Activated naive CD8-positive, alpha-beta T cell treated with anti-CD3 and anti-CD28 coated beads for 36 hours (primary cell): ENCODE measurements around the gene LAMTOR2. TPM values are rescaled to one million over a fixed set of nuclear protein-coding genes. Genes with fewer than 3 reads are reported as not detected.

ENCODE experiments used
- DNase-seq: peaks from one replicate; pipeline ENCODE4 v3.0.0; 2021
- H3K27ac Mint-ChIP-seq: one replicate; pipeline ENCODE4 v1.8.0; 2022; ENCODE audit warnings: mild to moderate bottlenecking, moderate library complexity, mixed read lengths
- H3K27me3 Mint-ChIP-seq: one replicate; pipeline ENCODE4 v1.8.0; 2022; ENCODE audit warnings: mild to moderate bottlenecking, mixed read lengths
- H3K36me3 Mint-ChIP-seq: one replicate; pipeline ENCODE4 v1.8.0; 2021; ENCODE audit warnings: mild to moderate bottlenecking, mixed read lengths
- H3K4me1 Mint-ChIP-seq: one replicate; pipeline ENCODE4 v1.8.0; 2021; ENCODE audit warnings: mixed read lengths
- H3K4me3 Mint-ChIP-seq: one replicate; pipeline ENCODE4 v1.8.0; 2022; ENCODE audit warnings: mild to moderate bottlenecking, moderate library complexity, mixed read lengths
- H3K9me3 Mint-ChIP-seq: one replicate; pipeline ENCODE4 v1.8.0; 2022; ENCODE audit warnings: mixed read lengths
- total RNA-seq, 2 experiments: library from RNA; stranded (reverse); gene quantifications; one replicate each; pipeline ENCODE4 v1.2.3, GENCODE V29; 2021

The LAMTOR2 gene
- total RNA-seq, 2 experiments from 2014 or later, result 45.9 to 49.1 TPM

DNA sequence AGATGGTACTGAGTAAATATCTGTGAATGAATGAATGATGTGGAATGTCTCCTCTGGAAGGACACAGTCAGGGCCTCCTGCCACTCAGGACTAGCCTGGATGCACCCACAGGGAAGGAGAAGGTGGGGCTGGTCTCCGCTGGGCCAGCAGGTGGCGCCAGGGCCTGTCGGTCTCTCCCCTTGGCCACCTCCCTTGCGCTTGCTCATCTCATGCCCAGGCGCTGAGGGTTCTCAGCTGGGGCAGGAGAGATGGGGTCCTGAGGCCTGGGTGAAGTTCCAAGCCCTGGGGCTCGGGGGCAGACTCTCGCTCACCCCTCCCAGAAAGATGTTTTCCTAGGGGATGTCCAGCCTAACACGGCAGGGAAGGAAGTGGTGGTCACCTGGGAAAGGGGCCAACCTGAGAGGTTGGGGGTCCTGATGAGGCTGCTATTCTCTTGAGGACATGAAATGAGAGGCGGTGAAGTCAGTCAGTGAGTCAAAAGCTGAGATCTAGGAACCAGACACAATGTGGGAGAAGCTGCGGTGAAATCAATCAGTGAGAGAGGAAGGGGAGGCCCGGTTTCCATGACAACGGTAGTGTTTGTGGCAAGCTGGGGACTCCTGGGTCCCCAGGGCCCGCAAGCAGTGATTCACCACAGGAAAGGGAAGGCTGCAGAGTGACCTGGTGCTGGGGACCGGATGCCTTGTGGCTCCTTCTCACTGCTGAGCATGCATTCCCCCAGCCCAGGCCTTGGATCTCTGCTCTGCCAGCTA is 42.2 kb downstream of the LAMTOR2 start:
- H3K4me1 Mint-ChIP-seq, result peaks cover 51% of the 10 kb centered on the region
- peaks cover 29% of the 10 kb centered on the region for H3K27me3 Mint-ChIP-seq
- H3K36me3 Mint-ChIP-seq, result no peaks in the 10 kb centered on the region
- H3K4me3 Mint-ChIP-seq, result peak overlapping the region; percentile 11
- H3K27ac Mint-ChIP-seq, result peak overlapping the region; percentile 94
- no peaks in the 10 kb centered on the region for H3K9me3 Mint-ChIP-seq
- DNase-seq, result peak; percentile 91

DNA sequence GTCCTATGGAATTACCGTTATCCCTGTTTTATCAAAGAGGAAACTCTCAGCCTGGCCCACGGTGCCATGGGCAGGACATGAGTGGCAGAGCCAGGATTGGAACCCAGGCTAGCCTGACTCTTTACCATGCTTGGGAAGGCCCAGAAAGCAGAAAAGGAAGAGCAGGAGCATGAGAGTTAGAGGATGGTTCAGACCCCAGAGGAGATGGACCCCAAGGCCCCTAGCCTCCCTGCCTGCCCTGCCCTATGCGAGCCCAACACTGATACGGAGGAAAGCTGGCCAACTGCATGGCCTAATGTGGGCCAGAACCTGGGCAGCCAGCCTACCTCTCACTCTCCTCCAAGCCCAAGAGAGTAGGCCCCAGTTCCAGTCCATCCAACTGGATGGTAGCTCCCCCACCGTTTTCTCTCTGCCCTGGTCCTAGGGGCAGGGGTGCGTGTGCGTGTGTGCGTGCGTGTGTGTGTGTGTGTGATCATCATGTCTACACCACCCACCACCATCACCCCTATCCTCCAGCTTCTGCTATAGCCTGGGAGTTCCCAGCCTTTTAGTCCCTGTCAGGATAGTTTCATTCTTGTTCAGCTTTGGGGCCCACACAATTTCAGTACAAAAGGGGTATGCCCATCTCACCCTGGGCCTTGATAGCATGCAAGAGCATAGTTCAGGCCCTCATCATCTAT is 43.1 kb downstream of the LAMTOR2 start:
- H3K4me3 Mint-ChIP-seq, result peak overlapping the region; percentile 11
- peaks cover 53% of the 10 kb centered on the region for H3K4me1 Mint-ChIP-seq
- no peaks in the 10 kb centered on the region for H3K9me3 Mint-ChIP-seq
- DNase-seq, result peak; percentile 72
- H3K36me3 Mint-ChIP-seq, result no peaks in the 10 kb centered on the region
- H3K27me3 Mint-ChIP-seq, result peaks cover 27% of the 10 kb centered on the region
- peak overlapping the region; percentile 94 for H3K27ac Mint-ChIP-seq

DNA sequence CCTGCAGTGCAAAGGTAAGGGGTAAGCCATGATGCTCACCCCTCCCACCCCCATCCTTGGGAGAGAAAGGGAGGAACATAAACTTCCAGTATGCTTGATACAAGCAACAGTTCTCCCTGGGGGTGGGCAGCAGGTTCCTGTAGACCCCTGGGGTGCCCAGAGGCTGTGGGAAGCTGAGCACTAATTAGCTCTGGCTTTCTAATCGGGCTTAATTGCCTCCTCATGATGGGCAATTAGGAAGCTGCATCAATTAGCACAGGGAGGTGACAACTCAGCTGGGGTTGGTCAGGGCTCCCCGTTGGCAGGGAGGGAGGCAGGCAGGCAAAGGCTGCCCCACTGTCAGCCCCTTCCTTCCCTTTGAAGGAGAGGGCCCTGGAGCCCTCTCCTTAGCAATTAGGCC is 44.2 kb downstream of the LAMTOR2 start:
- H3K27me3 Mint-ChIP-seq, result peaks cover 24% of the 10 kb centered on the region
- peaks cover 64% of the 10 kb centered on the region for H3K4me1 Mint-ChIP-seq
- no peak overlapping the region for H3K27ac Mint-ChIP-seq
- no peaks in the 10 kb centered on the region for H3K36me3 Mint-ChIP-seq
- DNase-seq, result no peak
- H3K9me3 Mint-ChIP-seq, result no peaks in the 10 kb centered on the region
- no peak overlapping the region for H3K4me3 Mint-ChIP-seq

DNA sequence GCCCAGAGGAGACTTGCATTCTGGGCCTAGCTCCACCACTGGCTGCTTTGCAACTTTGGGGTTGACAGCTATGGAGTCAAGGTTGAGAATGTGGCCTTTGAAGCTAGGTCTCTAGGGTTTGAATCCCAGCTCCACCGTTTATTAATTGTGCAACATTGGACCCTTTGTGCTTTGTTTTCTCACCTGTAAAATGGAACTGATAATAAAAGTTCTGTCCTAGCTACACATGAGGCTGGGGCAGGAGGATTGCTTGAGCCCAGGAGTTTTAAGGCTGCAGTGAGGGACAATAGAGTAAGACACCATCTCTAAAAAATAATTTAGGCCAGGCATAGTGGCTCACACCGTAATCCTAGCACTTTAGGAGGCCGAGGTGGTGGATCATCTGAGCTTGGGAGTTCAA is 44.7 kb downstream of the LAMTOR2 start:
- no peak overlapping the region for H3K4me3 Mint-ChIP-seq
- peaks cover 69% of the 10 kb centered on the region for H3K4me1 Mint-ChIP-seq
- H3K27me3 Mint-ChIP-seq, result peaks cover 22% of the 10 kb centered on the region
- H3K36me3 Mint-ChIP-seq, result no peaks in the 10 kb centered on the region
- no peak for DNase-seq
- no peak overlapping the region for H3K27ac Mint-ChIP-seq
- no peaks in the 10 kb centered on the region for H3K9me3 Mint-ChIP-seq

DNA sequence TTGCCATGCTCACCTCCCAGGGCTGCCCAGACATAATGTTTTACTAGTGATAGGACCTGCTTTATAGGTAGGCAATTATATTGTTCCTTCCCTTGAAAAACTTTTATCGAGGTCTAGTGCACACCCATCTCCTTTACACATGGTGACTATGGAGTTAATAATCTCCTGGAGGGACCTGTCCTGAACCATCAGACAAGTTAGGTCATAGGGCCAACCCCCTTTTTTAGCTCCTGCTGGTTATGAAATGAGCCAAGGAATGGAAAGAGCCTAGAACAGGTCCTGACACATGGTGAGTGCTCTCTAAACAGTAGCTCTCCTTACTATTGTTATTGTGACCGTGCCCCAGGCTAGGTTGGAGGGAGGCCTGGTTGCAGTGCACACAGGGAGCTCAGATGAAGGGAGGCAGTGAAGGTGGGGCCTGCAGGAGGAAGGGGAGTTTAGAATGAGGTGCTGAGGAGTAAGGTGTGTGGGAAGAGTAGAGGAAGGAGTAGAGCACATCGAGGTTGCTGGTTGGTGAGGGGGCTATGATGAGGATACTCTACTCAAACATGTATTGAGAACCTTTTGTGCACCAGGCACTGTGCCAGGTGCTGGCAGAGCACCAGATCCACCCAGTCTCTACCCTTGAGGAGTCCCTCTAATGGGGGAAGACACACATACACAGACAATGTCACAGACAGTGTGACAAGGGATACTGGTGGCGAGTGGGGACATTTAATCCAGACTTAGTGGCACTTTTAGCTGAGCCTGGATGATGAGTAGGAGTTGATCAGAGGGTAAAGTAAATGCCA is 45.8 kb downstream of the LAMTOR2 start:
- H3K36me3 Mint-ChIP-seq, result no peaks in the 10 kb centered on the region
- no peaks in the 10 kb centered on the region for H3K9me3 Mint-ChIP-seq
- H3K4me3 Mint-ChIP-seq, result no peak overlapping the region
- no peak for DNase-seq
- no peak overlapping the region for H3K27ac Mint-ChIP-seq
- peaks cover 25% of the 10 kb centered on the region for H3K27me3 Mint-ChIP-seq
- H3K4me1 Mint-ChIP-seq, result peaks cover 73% of the 10 kb centered on the region

DNA sequence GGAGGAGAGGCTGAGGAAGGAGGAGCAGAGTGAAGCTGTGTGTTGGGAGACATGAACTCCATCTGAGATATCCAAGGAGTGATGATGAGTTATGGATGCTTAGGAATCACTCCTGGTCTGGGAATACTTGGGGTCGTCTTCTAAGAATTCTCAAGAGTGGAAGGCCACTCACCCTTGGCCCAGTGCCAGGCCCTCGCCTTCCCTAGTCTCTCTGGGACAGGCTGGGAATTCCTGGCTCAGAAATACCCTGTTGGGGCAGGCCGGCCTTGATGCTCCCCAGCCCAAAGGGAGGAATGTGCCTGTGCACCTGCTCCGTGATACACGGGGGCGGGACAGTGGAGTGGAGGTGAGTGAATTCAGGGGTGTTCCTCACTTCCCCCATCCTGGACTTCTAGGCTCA is 47.3 kb downstream of the LAMTOR2 start:
- no peaks in the 10 kb centered on the region for H3K9me3 Mint-ChIP-seq
- peak overlapping the region; percentile 59 for H3K27ac Mint-ChIP-seq
- H3K4me1 Mint-ChIP-seq, result peaks cover 71% of the 10 kb centered on the region
- H3K4me3 Mint-ChIP-seq, result no peak overlapping the region
- H3K36me3 Mint-ChIP-seq, result no peaks in the 10 kb centered on the region
- no peak for DNase-seq
- H3K27me3 Mint-ChIP-seq, result peaks cover 21% of the 10 kb centered on the region

DNA sequence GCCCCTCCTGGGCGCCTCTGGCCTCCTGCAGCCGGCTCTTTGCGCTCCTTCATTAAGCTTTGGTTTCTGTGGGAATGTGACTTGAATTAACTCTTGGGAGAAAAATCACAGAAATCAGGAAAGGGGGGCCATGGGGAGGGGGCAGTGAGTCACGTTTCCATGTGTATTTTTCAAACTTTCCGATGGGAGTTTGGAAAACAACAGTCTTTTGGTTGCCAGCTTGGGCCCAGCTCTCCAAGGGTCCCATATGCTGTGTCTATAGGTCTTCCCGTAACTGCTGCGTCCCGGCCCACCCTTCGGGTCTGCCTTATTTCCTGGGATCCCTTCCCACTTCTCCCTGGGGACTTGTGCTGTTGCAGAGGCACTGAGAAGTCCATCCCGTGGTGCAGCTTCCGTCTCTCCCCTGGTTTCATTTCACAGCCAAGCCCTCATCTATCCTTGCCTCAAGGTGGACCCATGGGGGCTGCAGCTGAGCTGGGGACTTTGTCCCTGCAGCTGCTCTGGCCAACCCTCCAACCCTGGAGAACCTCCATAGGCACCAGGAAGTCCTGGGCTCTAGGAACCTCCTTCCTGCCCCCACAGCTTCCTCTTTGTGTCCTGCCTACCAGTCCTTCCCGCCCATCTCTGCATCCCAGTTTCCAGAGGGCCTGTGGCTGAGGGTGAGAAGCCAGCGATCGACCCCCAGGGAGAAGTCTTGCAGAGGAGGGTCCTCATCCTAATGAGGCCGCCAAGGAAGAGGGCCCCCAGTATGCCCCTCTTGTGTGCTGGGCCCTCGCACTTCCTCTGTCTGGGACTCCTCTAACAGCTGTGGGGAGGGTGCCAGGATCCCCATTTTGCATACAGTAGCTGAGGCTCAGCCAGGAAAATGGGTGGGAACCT is 48.3 kb downstream of the LAMTOR2 start:
- H3K27ac Mint-ChIP-seq, result no peak overlapping the region
- no peak overlapping the region for H3K4me3 Mint-ChIP-seq
- no peaks in the 10 kb centered on the region for H3K36me3 Mint-ChIP-seq
- peaks cover 71% of the 10 kb centered on the region for H3K4me1 Mint-ChIP-seq
- no peaks in the 10 kb centered on the region for H3K9me3 Mint-ChIP-seq
- DNase-seq, result no peak
- peaks cover 21% of the 10 kb centered on the region for H3K27me3 Mint-ChIP-seq

DNA sequence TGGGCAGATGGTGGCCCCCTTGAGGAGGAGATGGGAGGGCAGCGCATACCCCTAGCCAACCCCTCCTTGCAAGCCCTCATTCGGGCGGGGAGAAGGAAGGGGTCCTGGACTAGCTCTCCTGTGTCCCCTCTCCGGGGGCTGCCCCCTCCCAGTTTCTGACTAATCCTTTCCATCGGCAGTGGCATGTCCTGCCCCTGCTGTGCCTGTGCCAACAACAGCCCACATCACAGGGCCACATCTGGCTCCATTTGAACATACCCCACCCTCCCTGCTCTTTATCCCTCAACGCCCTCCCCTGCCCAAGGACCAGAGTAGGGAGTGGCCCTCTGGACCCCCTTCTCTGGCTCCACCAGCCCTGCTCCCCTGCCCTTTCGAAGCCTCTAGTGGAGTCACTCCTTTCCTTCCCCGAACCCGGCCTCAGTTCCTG is 49.0 kb downstream of the LAMTOR2 start:
- peak overlapping the region; percentile 85 for H3K27ac Mint-ChIP-seq
- H3K27me3 Mint-ChIP-seq, result peaks cover 21% of the 10 kb centered on the region
- no peak overlapping the region for H3K4me3 Mint-ChIP-seq
- H3K4me1 Mint-ChIP-seq, result peaks cover 71% of the 10 kb centered on the region
- no peaks in the 10 kb centered on the region for H3K9me3 Mint-ChIP-seq
- no peaks in the 10 kb centered on the region for H3K36me3 Mint-ChIP-seq
- peak; percentile 61 for DNase-seq

DNA sequence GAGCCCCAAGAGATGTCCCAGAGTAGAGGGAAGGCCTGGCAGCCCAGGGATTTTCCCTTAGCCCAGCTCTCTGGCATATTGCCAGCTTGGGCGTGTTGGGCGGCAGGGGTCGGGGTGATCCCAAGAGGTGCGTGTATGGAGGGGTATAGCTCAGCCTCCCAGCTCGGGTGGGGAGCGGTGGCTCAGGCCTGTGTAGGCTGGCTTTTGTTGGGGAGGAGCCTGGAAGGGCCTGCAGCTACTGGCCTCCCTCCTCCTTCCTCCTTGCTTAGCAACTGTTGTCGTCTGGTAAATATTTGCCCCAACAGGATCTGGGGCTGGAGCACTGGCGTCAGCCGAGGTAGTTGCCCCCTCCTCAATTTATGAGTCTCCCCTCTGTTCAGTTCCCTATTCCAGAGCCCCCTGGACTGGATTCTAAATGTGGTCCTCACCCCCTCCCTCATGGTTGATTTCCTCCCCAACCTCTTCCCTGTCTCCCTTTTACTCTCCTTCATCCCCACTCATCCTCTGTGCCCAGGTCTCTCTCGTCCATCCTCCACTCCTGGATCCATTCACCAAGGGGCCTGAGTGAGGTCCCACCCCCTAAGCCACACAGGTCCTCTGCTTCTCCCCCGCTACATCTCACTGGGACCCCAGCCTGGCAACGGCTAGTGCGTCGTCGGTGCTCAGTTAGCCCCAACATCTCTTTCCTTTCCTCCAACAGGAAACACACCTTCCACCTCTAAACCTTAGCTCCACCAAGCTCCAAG is 49.7 kb downstream of the LAMTOR2 start:
- Mint-ChIP-seq H3K27ac (peak overlapping the region; percentile 85), H3K36me3 (no peaks in the 10 kb centered on the region), H3K9me3 (no peaks in the 10 kb centered on the region), H3K27me3 (peaks cover 21% of the 10 kb centered on the region), H3K4me1 (peaks cover 73% of the 10 kb centered on the region), H3K4me3 (no peak overlapping the region)
- peak; percentile 50 for DNase-seq

DNA sequence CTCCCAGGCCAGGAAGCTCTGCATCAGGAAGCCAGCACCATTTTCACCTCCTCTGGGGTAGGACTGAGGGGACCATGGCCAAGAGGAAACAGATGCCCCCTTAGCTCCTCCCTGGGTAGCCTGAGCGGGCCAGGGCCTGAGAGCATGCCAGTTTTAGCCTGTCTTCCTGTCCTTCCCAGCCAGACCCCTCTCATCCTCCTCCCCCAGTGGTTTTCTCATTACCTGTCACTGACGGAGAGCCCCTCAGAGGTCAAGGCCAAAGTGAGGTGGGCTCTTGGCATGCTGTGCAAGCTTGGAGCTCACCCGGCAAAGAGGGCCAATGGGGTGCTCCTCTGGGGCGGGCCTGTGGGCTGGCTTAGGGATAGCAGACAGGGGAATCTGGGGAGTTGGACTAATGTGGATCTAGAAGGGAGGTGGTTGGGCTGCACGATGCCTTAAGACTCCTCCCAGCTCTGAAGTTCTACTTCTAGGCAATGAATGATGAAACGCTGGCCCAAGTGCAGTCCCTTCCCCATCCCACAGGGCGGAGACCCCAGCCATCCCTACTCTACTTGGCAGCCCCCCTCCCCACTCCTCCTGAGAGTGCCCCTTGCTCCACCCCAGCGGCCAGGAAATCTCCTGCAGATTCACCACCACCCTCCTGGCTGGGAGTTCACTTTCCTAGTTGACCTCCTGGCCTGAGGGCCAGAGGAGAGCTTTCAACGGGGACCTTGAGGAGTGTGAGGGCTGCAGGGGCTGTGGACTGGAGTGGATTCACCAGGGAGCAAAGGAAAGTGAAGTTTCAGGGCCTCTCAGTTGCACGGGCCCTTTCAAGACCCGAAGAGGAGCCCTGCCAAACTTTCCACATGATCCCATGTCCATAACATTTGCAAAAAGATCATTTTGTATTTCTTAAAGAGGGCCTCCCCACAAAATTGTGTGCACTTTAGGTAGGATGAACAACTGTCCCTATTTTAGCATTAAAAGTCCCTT is 50.6 kb downstream of the LAMTOR2 start:
- peaks cover 72% of the 10 kb centered on the region for H3K4me1 Mint-ChIP-seq
- H3K27me3 Mint-ChIP-seq, result peaks cover 21% of the 10 kb centered on the region
- peak overlapping the region; percentile 85 for H3K27ac Mint-ChIP-seq

DNA sequence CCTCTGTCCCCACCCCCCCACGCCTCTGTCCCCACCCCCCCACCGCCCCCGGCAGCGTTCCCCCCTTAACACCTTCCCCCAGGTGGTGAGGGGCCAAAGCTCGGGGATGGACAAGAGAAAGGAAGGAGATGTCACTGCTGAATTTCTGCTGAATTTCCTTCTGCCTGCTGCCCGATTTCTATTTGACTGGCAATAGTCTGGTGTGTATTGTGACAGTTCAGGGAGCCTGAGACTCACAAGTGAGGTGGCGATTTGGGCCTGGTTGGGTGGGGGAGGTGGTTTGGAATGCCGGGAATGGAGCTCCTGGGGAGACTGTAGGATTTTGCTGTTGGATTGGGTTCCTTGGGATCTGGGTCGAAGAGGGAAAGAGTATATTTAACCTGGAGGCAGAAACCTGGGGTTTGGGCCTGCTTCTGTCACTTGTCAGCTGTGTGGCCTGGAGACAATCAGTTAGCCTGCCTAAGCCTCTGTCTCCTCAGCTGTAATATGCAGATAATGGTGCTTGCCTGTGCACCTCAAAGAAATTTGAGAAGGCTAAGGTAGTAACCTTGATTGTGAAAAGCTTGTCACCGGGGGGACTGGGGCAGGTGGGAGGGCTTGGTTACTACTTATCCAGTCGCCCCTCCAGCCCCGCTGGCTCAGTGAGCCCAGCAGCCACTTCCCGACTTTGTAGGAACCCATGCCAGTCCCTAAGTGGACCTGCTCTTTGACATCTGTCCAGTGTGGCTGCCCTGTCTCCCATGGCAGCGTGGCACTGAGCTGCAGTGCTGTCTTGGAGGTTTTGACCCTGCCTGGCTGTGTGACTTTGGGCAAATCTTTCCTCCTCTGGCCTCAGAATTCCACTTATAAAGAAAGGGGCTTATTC is 52.3 kb downstream of the LAMTOR2 start:
- H3K4me1 Mint-ChIP-seq, result peaks cover 62% of the 10 kb centered on the region

More for the DNA sequence above, 50.6 kb downstream of the LAMTOR2 start:
- Mint-ChIP-seq H3K9me3 (no peaks in the 10 kb centered on the region), H3K4me3 (peak overlapping the region; percentile 51), H3K36me3 (no peaks in the 10 kb centered on the region)
- DNase-seq, result no peak

DNA sequence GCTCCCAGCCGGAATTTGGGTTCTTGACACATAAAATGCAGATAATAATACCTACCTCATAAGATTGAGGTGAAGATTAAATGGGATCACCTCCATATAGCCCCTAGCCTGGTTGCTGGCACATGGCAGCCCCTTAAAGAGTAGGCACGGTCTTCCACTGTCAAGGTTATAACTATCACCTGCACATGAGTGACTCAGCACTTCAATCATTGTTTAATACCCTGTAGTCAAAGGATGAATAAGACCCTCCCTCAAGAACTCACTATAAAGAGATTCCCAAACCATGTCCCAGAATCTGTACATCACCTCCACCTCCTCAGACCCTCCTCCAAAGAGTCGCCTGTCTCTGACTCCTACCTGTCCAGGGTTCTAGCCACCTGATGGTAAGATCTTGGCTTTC is 53.5 kb downstream of the LAMTOR2 start:
- Mint-ChIP-seq H3K4me1 (peaks cover 58% of the 10 kb centered on the region), H3K36me3 (no peaks in the 10 kb centered on the region), H3K27ac (no peak overlapping the region), H3K4me3 (no peak overlapping the region), H3K9me3 (no peaks in the 10 kb centered on the region), H3K27me3 (peaks cover 15% of the 10 kb centered on the region)
- no peak for DNase-seq

More for the DNA sequence above, 52.3 kb downstream of the LAMTOR2 start:
- H3K4me3 Mint-ChIP-seq, result peak overlapping the region; percentile 68
- H3K27ac Mint-ChIP-seq, result peak overlapping the region; percentile 85
- H3K36me3 Mint-ChIP-seq, result no peaks in the 10 kb centered on the region
- DNase-seq, result no peak
- H3K9me3 Mint-ChIP-seq, result no peaks in the 10 kb centered on the region
- H3K27me3 Mint-ChIP-seq, result peaks cover 13% of the 10 kb centered on the region
